ENCODE results near the gene USF3. TPM values are rescaled to one million over a fixed set of nuclear protein-coding genes. Genes with fewer than 3 reads are reported as not detected.

USF3 gene
- total RNA-seq, 2 experiments from 2014 or later = 12.9 to 19.6 TPM

DNA sequence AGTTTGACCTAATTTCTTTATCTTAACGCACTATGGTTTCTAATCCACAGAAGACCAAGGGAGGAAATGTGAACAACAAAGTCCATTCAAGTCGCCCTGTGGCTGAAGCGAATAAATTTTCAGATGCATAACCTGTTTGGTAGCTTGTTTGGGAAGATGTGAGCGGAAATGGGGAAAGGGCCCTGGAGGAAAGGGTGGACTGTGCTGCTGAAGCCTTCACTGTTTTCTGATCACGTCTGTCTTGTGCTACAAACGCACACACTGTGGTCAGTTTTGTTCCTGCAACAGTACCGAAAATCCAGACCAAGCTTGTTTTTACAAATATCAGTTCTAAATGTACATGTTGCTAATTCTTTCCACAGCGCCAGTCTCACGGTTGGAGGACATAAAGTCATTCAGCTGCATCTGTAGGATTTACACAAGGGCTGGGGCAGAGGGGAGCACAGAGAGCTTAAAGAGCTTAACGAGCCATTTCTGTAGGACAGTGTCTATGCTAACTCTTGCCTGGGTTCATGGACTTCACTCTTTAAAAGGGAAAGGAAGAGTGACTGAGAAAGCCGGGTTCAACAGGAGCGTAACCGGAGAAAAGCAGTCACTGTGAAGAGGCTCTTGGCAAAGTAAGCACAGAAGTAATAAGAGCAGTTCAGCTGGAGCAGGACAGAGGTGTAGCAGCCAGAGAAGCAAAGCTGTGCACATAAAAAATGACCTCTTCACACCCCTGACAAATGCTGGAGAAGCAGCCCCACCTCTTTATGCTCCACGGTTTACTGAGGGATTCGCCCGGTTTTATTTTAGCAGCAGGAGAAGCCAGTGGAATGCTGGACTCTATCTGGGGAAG lies 66.6 kb downstream of the USF3 start:
- CTCF ChIA-PET = interaction anchor here (1.4 kb wide), 1 partner anchor 131 kb away, joined by 3 read pairs; no protein-coding TSS in a partner anchor

DNA sequence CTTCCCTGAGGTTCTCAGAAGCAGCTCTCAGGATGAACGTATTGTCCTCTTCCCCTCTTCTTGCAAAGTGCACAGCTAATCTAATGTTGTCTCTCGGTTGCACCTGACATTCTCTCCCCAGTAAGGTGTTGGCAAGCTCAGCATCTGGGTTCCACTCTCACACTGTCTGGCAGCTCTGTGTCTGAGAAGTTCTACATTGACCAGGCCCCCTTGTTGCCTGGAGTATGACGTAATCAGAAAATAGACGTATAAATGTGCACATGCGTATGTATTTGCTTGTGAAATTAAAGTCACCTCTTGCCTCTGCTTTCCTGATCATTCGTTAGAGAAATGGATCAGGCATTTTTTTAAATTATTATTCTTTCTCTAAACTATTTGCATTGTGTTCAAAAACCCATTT lies 67.7 kb downstream of the USF3 start:
- H3K27ac Mint-ChIP-seq = no peak overlapping the region
- ATAC-seq (no peak), DNase-seq (no peak)
- intact Hi-C loops (cut with DNase I, micrococcal nuclease) = no loop called here
- no peaks in the 10 kb centered on the region for H3K27me3 Mint-ChIP-seq
- no peaks in the 10 kb centered on the region for H3K9me3 Mint-ChIP-seq (ENCODE audit: low read depth)
- no peak overlapping the region for H3K4me3 Mint-ChIP-seq
- ChIA-PET CTCF (interaction anchor here (1.4 kb wide), 1 partner anchor 130 kb away, joined by 3 read pairs; no protein-coding TSS in a partner anchor), POLR2A (interaction anchor here (0.6 kb wide), 1 partner anchor 24 kb away, joined by 7 read pairs; no protein-coding TSS in a partner anchor)
- no peaks in the 10 kb centered on the region for H3K4me1 Mint-ChIP-seq
- H3K36me3 Mint-ChIP-seq (ENCODE audit: low read depth) = peaks cover 18% of the 10 kb centered on the region

More for the DNA sequence above, 66.6 kb downstream of the USF3 start:
- Mint-ChIP-seq H3K27me3 (no peaks in the 10 kb centered on the region), H3K4me1 (no peaks in the 10 kb centered on the region), H3K4me3 (no peak overlapping the region), H3K9me3 (ENCODE audit: low read depth) (no peaks in the 10 kb centered on the region), H3K27ac (no peak overlapping the region), H3K36me3 (ENCODE audit: low read depth) (peaks cover 13% of the 10 kb centered on the region)
- intact Hi-C loops (cut with DNase I, micrococcal nuclease) = no loop called here
- DNase-seq (no peak), ATAC-seq (no peak)
- POLR2A ChIA-PET = interaction anchor here (0.5 kb wide), 1 partner anchor 129 kb away, joined by 3 read pairs; no protein-coding TSS in a partner anchor

DNA sequence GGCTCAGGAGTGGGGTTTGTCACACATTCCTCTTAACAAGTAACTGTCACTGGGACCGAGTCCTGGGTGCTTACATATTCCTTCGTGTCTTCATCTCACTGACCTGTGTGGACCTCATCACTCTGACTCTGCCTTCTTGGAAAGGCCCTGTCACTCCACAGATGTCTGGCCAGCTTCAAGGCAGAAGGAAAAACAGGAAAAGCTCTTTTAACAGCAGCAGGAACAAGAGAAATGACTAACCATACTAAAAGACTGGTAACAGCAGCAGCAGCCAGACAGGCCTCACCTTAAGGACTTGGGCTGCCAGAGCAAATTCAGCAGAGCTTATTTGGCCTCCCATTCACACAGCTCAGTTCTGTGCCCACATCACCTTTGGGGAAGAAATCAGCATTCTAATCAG lies 68.1 kb downstream of the USF3 start:
- intact Hi-C loops (cut with DNase I, micrococcal nuclease) = no loop called here
- H3K27me3 Mint-ChIP-seq = no peaks in the 10 kb centered on the region
- POLR2A ChIA-PET = interaction anchor here (0.6 kb wide), 1 partner anchor 25 kb away, joined by 7 read pairs; no protein-coding TSS in a partner anchor
- DNase-seq (no peak), ATAC-seq (no peak)
- no peak overlapping the region for H3K27ac Mint-ChIP-seq
- CTCF ChIA-PET = interaction anchor here (0.8 to 1.6 kb wide), 3 partner anchors 11 to 51 kb away, joined by 3 to 5 read pairs (median 4); no protein-coding TSS in a partner anchor
- H3K36me3 Mint-ChIP-seq (ENCODE audit: low read depth) = peaks cover 20% of the 10 kb centered on the region
- H3K4me1 Mint-ChIP-seq = no peaks in the 10 kb centered on the region
- H3K4me3 Mint-ChIP-seq = no peak overlapping the region
- H3K9me3 Mint-ChIP-seq (ENCODE audit: low read depth) = no peaks in the 10 kb centered on the region

DNA sequence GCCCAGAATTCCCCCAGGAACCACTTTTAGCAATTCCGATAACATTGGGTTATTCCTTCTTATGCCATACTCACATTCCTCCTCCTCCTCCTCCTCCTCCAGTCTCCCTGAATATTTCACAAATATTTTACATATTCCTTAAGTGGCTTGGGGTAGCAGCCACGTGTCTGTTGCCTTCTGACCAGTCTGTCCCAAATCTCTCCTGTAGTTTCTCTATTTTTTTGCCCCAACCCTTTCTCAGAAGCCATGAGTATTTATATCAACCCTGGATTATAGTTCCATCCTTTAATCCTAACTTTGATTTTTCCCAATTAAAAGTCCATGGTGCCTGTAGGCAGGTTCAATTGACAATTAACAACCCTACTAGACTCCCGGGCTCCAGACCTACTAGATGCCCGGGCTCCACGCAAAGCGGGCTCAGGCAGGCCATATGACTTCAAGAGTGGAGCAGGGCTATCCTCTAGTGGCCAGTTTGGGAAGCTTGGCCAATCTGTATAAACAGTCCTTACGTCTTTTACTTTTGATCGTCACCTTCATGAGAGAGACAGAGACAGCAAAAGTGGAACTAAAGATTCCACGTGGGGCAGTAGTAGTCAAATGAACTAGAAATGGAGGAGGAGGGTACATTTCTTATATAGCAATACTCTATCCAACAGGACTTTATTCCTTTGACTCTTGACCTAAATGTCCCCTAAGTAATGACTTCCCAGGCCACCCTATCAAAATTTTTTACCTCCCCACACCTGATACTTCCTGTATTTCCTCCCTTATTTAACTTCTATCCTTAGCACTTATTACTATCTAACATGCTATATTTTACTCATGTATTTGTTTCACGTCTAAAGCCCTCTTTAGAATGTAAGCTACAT lies 69.7 kb downstream of the USF3 start:
- H3K27me3 Mint-ChIP-seq = no peaks in the 10 kb centered on the region
- ATAC-seq (peak; percentile 78), DNase-seq (peak; percentile 39)
- no peaks in the 10 kb centered on the region for H3K9me3 Mint-ChIP-seq (ENCODE audit: low read depth)
- ChIA-PET POLR2A (no interaction called here), CTCF (interaction anchor here (0.6 to 1.6 kb wide), 3 partner anchors 49 to 210 kb away, joined by 3 to 5 read pairs (median 5); no protein-coding TSS in a partner anchor)
- H3K4me1 Mint-ChIP-seq = no peaks in the 10 kb centered on the region
- intact Hi-C loops (cut with DNase I, micrococcal nuclease) = loop anchor here in 1 of 2 experiments (2.0 kb wide), 1 partner anchor 132 kb away; no protein-coding TSS in a partner anchor
- H3K36me3 Mint-ChIP-seq (ENCODE audit: low read depth) = peaks cover 20% of the 10 kb centered on the region
- no peak overlapping the region for H3K4me3 Mint-ChIP-seq
- H3K27ac Mint-ChIP-seq = no peak overlapping the region

DNA sequence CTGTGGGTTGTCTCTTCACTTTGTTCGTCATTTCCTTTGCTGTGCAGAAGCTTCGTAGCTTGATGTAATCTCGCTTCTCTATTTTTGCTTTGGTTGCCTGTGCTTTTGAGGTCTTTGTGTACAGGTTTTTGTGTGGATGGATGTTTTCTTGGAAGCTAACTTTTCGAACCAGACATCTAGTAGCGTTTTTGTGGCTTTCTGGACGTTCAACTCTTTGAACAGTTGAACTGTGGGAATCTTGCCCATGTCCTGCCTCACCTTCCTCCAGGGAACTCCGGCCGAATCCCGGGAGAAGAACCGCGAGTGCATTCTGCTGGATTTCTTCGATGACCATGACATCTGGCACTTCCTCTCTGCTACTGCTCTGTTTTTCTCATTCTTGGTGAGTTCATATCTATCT lies 70.6 kb downstream of the USF3 start:
- H3K9me3 Mint-ChIP-seq (ENCODE audit: low read depth) = no peaks in the 10 kb centered on the region
- ATAC-seq = no peak
- no peak for DNase-seq
- POLR2A ChIA-PET = no interaction called here
- no peak overlapping the region for H3K4me3 Mint-ChIP-seq
- no peaks in the 10 kb centered on the region for H3K27me3 Mint-ChIP-seq
- H3K27ac Mint-ChIP-seq = no peak overlapping the region
- intact Hi-C loops (cut with DNase I, micrococcal nuclease) = loop anchor here in 1 of 2 experiments (2.0 kb wide), 1 partner anchor 131 kb away; no protein-coding TSS in a partner anchor
- CTCF ChIA-PET = no interaction called here
- no peaks in the 10 kb centered on the region for H3K4me1 Mint-ChIP-seq
- peaks cover 22% of the 10 kb centered on the region for H3K36me3 Mint-ChIP-seq (ENCODE audit: low read depth)

DNA sequence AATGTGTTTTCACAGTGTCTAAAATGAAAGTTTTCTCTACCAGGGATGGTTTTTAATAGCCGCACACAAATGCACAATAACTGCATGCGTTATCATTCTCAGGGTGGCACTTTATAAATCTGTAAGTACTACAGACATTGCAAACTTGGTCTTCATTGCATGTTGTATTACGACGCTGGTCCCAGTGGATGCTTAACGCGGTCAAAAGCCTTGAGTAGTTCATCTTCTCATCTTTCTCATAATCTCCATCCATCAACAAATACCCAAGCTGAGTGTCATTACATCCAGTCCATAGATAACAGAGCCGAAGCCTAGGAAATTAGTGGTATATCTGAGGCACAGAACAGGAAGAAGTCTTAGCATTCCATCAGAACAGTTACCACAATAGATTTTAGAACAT lies 72.6 kb downstream of the USF3 start:
- CTCF ChIA-PET = no interaction called here
- POLR2A ChIA-PET = no interaction called here
- peaks cover 20% of the 10 kb centered on the region for H3K36me3 Mint-ChIP-seq (ENCODE audit: low read depth)
- DNase-seq (no peak), ATAC-seq (no peak)
- no peaks in the 10 kb centered on the region for H3K27me3 Mint-ChIP-seq
- intact Hi-C loops (cut with DNase I, micrococcal nuclease) = no loop called here
- H3K27ac Mint-ChIP-seq = no peak overlapping the region
- H3K4me1 Mint-ChIP-seq = no peaks in the 10 kb centered on the region
- H3K9me3 Mint-ChIP-seq (ENCODE audit: low read depth) = no peaks in the 10 kb centered on the region
- no peak overlapping the region for H3K4me3 Mint-ChIP-seq

DNA sequence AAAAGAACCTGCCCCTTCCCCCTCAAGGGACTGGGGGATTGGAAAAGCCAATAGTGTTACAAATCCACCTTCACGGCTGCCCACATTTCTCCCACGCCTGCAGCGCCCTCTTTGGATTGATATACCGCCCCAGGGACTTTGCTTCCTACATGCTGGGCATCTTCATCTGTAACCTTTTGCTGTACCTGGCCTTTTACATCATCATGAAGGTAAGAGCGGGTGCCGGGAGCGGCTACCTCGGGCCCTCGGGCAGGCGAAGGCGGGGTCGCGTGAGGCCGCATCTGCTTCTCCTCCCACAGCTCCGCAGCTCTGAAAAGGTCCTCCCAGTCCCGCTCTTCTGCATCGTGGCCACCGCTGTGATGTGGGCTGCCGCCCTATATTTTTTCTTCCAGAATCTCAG lies 73.1 kb downstream of the USF3 start:
- intact Hi-C loops (cut with DNase I, micrococcal nuclease) = no loop called here
- H3K27ac Mint-ChIP-seq = no peak overlapping the region
- POLR2A ChIA-PET = no interaction called here

DNA sequence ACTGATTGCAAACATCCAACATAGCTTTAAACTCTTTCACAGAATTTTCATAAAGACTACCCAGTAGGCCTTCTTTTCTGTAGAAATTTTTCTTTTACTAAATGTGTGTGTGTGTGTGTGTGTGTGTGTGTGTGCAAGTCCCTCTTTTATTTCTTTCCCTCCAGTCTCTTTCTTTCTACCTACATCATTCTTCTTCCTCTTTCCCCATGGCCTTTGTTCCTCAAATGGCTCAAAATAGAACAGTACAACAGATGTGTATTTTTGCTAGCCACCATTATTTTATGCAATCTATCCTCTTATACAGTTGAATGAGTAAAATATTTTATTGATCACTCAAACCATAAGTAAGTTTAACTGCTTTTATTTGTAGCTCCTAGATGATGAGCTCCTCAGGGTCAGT lies 76.4 kb downstream of the USF3 start:
- Mint-ChIP-seq H3K36me3 (ENCODE audit: low read depth) (peaks cover 25% of the 10 kb centered on the region), H3K4me1 (no peaks in the 10 kb centered on the region), H3K27ac (no peak overlapping the region), H3K4me3 (no peak overlapping the region), H3K27me3 (no peaks in the 10 kb centered on the region), H3K9me3 (ENCODE audit: low read depth) (no peaks in the 10 kb centered on the region)
- DNase-seq = no peak
- no peak for ATAC-seq
- intact Hi-C loops (cut with DNase I, micrococcal nuclease) = no loop called here
- CTCF ChIA-PET = interaction anchor here (1.2 kb wide), 1 partner anchor 43 kb away, joined by 3 read pairs; no protein-coding TSS in a partner anchor
- POLR2A ChIA-PET = no interaction called here

More for the DNA sequence above, 73.1 kb downstream of the USF3 start:
- no peak for ATAC-seq
- Mint-ChIP-seq H3K9me3 (ENCODE audit: low read depth) (no peaks in the 10 kb centered on the region), H3K36me3 (ENCODE audit: low read depth) (peaks cover 20% of the 10 kb centered on the region), H3K27me3 (no peaks in the 10 kb centered on the region), H3K4me1 (no peaks in the 10 kb centered on the region), H3K4me3 (no peak overlapping the region)
- CTCF ChIA-PET = no interaction called here
- DNase-seq = no peak

DNA sequence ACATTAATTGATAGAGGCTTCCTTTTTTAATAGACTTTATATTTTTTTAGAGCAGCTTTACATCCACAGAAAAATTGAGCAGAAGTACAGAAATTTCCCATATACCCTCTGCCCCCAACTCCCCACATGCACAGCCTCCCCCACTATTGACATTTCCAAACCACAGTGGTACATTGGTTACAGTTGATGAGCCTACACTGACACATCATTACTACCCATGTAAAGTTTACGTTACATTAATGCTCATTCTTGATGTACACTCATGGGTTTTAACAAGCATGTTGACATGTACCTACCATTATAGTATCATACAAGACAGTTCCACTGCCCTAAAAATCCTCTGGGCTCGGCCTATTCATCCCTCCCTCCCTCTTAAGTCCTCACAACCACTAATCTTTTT lies 78.7 kb downstream of the USF3 start:
- POLR2A ChIA-PET = no interaction called here
- intact Hi-C loops (cut with DNase I, micrococcal nuclease) = no loop called here

DNA sequence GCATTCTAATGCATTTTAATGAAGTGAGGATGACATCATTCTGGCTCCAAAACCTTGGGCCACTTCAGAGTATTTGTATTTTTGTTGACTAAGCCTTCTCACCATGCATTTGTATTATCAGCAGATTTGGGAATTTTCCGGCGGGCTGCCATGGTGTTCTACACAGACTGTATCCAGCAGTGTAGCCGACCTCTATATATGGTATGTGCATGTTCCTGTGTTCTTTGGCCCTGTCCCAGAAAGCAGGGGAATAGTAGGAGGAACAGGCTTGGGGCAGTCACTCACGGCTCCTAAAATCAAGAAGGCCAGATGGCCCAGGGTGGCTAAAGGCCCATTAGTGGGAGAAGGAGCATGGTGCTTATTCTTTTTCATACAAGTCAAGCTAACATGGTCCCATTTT lies 80.5 kb downstream of the USF3 start:
- ATAC-seq (no peak), DNase-seq (no peak)
- intact Hi-C loops (cut with DNase I, micrococcal nuclease) = no loop called here
- no peak overlapping the region for H3K27ac Mint-ChIP-seq
- no peaks in the 10 kb centered on the region for H3K9me3 Mint-ChIP-seq (ENCODE audit: low read depth)
- POLR2A ChIA-PET = interaction anchor here (0.6 kb wide), 1 partner anchor 16 kb away, joined by 5 read pairs; no protein-coding TSS in a partner anchor
- H3K4me1 Mint-ChIP-seq = no peaks in the 10 kb centered on the region
- CTCF ChIA-PET = no interaction called here
- no peak overlapping the region for H3K4me3 Mint-ChIP-seq
- H3K27me3 Mint-ChIP-seq = no peaks in the 10 kb centered on the region
- H3K36me3 Mint-ChIP-seq (ENCODE audit: low read depth) = peaks cover 26% of the 10 kb centered on the region

More for the DNA sequence above, 78.7 kb downstream of the USF3 start:
- Mint-ChIP-seq H3K9me3 (ENCODE audit: low read depth) (no peaks in the 10 kb centered on the region), H3K36me3 (ENCODE audit: low read depth) (peaks cover 20% of the 10 kb centered on the region), H3K27me3 (no peaks in the 10 kb centered on the region), H3K27ac (no peak overlapping the region), H3K4me1 (no peaks in the 10 kb centered on the region), H3K4me3 (no peak overlapping the region)
- ATAC-seq (no peak), DNase-seq (no peak)
- CTCF ChIA-PET = no interaction called here

DNA sequence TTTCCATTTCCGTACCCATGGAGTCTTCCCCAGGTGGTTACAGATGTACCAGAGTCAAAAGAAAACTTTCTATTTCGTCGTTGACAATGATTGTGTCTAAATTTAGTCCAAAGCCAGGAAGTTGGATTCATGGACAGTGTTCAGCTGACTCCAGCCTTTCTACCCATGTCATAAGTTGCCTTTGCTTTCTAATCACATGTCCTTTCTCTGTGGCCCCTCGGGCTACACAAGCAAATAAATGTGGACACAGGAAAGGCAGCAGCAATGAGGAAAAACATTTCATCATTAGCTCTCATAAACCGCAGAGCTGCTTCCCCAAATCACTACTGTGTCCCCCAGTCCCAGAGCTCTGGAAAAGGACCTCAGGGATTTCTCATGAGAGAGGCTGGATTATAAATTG lies 82.0 kb downstream of the USF3 start:
- Mint-ChIP-seq H3K27ac (no peak overlapping the region), H3K4me1 (no peaks in the 10 kb centered on the region), H3K27me3 (no peaks in the 10 kb centered on the region), H3K9me3 (ENCODE audit: low read depth) (no peaks in the 10 kb centered on the region), H3K36me3 (ENCODE audit: low read depth) (peaks cover 26% of the 10 kb centered on the region), H3K4me3 (no peak overlapping the region)
- intact Hi-C loops (cut with DNase I, micrococcal nuclease) = no loop called here
- POLR2A ChIA-PET = no interaction called here
- no peak for ATAC-seq
- DNase-seq = no peak
- CTCF ChIA-PET = no interaction called here

Measured in activated CD4-positive, alpha-beta T cell treated with anti-CD3 and anti-CD28 coated beads for 36 hours (primary cell).